GM12891 (cell line): Measurements from ENCODE around the gene TLR5.

Experiments used
- POLR2A ChIP-seq: IDR thresholded peaks from 2 replicates; pipeline ENCODE4 v1.6.1; 2011; ENCODE audit warnings: low read depth, low read length, control low read depth
- TAF1 ChIP-seq: IDR thresholded peaks from 2 replicates; pipeline ENCODE4 v1.6.1; 2011; ENCODE audit warnings: low read depth, low read length, control low read depth

GRCh38 chr1:223084464-223084866 lies 58.6 kb downstream of the TLR5 start:
- TF ChIP-seq POLR2A = no peak
- TF ChIP-seq TAF1 = no peak
